Transverse colon (tissue), 4 donors: ENCODE results near the gene JUP. TPM values are rescaled to one million over a fixed set of nuclear protein-coding genes. Genes with fewer than 3 reads are reported as not detected.

Source experiments
- DNase-seq: peaks from one replicate; pipeline ENCODE4 v3.0.0-alpha.2; 2019
- H3K27ac ChIP-seq, 4 donors: fragments of 200-600 bp; sonication (generic); 2 replicates each; pipeline ENCODE4 v1.5.1; 2016 to 2018; ENCODE audit warnings: inconsistent platforms in 4 of 4
- H3K27me3 ChIP-seq: fragments of 200-600 bp; sonication (generic); 2 replicates; pipeline ENCODE4 v1.5.1; 2017; ENCODE audit warnings: inconsistent platforms
- H3K36me3 ChIP-seq, 4 donors: fragments of 200-600 bp; sonication (generic); 2 replicates each; pipeline ENCODE4 v1.5.1; 2017 to 2019; ENCODE audit warnings: inconsistent platforms in 4 of 4
- H3K4me1 ChIP-seq, 4 donors: fragments of 200-600 bp; sonication (generic); 2 replicates each; pipeline ENCODE4 v1.5.1; 2017 to 2020; ENCODE audit warnings: inconsistent platforms in 4 of 4
- H3K4me3 ChIP-seq, 4 donors: fragments of 200-600 bp; sonication (generic); 1 replicate in 1 of 4; 2 replicates in 3 of 4; pipeline versions ENCODE4 v1.5.1 to v1.6.1; 2017 to 2019; ENCODE audit warnings: inconsistent platforms in 4 of 4
- H3K9me3 ChIP-seq, 2 donors: fragments of 200-600 bp; sonication (generic); 2 replicates each; pipeline ENCODE4 v1.5.1; 2017 to 2019; ENCODE audit warnings: inconsistent platforms in 2 of 2
- CTCF ChIP-seq, 5 experiments: fragments of 200-600 bp in 3 of 5; fragments of 450-650 bp in 2 of 5; sonication (generic) in 3 of 5; IDR thresholded peaks; 1 replicate in 2 of 5; 2 replicates in 3 of 5; pipeline ENCODE4 v1.5.1; 2016 to 2017; ENCODE audit warnings: antibody characterized with exemption in 5 of 5, inconsistent platforms in 3 of 5, mild to moderate bottlenecking in 2 of 5, moderate library complexity in 1 of 5
- EP300 ChIP-seq: sonication (generic); formaldehyde crosslinking; IDR thresholded peaks from one replicate; pipeline ENCODE4 v1.6.1; 2017; ENCODE audit warnings: antibody characterized with exemption, low read depth
- POLR2A ChIP-seq: fragments of 450-650 bp; IDR thresholded peaks from one replicate; pipeline ENCODE4 v1.6.1; 2016; ENCODE audit warnings: antibody characterized with exemption, mild to moderate bottlenecking, moderate library complexity
- POLR2AphosphoS5 ChIP-seq, 3 donors: sonication (generic); formaldehyde crosslinking; IDR thresholded peaks; one replicate each; pipeline ENCODE4 v1.6.1; 2016; ENCODE audit warnings: antibody characterized with exemption in 3 of 3
- WGBS, 2 donors: methylation state at CpG; one replicate each; pipeline ENCODE4 v1.1.5; 2018; ENCODE audit warnings: low coverage in 1 of 2; 5-methylcytosine and 5-hydroxymethylcytosine counted together
- in situ Hi-C, 4 donors: fragments of 200-750 bp; cut with MboI; loops; one replicate each; pipeline versions ENCODE4 v1.15.0 to v1.15.1; 2017; ENCODE audit warnings: low sequenced_read_pairs in 3 of 4, low pct_ligation_motif_present in 1 of 4, low pct_unique_long_range_greater_than_20kb in 1 of 4
- intact Hi-C: fragments of 100-400 bp; cut with DNase I; formaldehyde crosslinking; loops from one replicate; pipeline ENCODE4 v1.15.1; 2023; ENCODE audit warnings: low total_unique reads
- total RNA-seq, 4 donors: library from RNA; depleted of rRNA; stranded (reverse); fragments of >200 nt; gene quantifications; one replicate each; pipeline ENCODE4 v1.1.0, GENCODE V29; 2016

Gene JUP
- total RNA-seq, 4 donors from 2014 or later, result 396 to 595 (median 513) TPM

- no peaks in the 10 kb centered on the region for H3K9me3 ChIP-seq
- TF ChIP-seq POLR2AphosphoS5 (IDR thresholded peaks at IDR 0.05) (no peak), POLR2A (no peak), CTCF (IDR thresholded peaks at IDR 0.05) (no peak), EP300 (no peak)
- WGBS, 2 donors, result 90 to 91% methylated on average over 2 to 5 of the region's 5 CpGs
- in situ Hi-C loops (loop anchor here in 1 of 4 donors (25.0 kb wide), 1 partner anchor 347 kb away; the partner anchor contains the start of gene ZNF385C), intact Hi-C loops (no loop called here)
- no peak overlapping the region for H3K4me3 ChIP-seq
- H3K36me3 ChIP-seq, result no peaks in the 10 kb centered on the region
- H3K4me1 ChIP-seq, result peaks cover 0 to 3% (median 2%) of the 10 kb centered on the region in 4 donors
- no peak for DNase-seq
- no peak overlapping the region for H3K27ac ChIP-seq
- peaks cover 24% of the 10 kb centered on the region for H3K27me3 ChIP-seq
These were observed 46.0 kb downstream of the JUP start for GRCh38 chr17:41740506-41740905.

- DNase-seq, result no peak
- H3K4me3 ChIP-seq, result no peak overlapping the region
- intact Hi-C loops (loop anchor here (10.0 kb wide), 1 partner anchor 145 kb away; no protein-coding TSS in a partner anchor), in situ Hi-C loops (loop anchor here (5.0 to 25.0 kb wide), 4 partner anchors 62 to 347 kb away; partner anchors contain the start of gene ZNF385C (in 1 of the 4))
- peaks cover 2 to 8% (median 4%) of the 10 kb centered on the region in 4 donors for H3K4me1 ChIP-seq
- no peaks in the 10 kb centered on the region for H3K9me3 ChIP-seq
- no peaks in the 10 kb centered on the region for H3K36me3 ChIP-seq
- TF ChIP-seq EP300, result no peak
- no peak for TF ChIP-seq POLR2AphosphoS5 (IDR thresholded peaks at IDR 0.05)
- no peak for TF ChIP-seq CTCF (IDR thresholded peaks at IDR 0.05)
- TF ChIP-seq POLR2A, result no peak
- no peak overlapping the region for H3K27ac ChIP-seq
- WGBS, 2 donors, result 60 to 65% methylated on average over 1 to 9 of the region's 9 CpGs
- peaks cover 31% of the 10 kb centered on the region for H3K27me3 ChIP-seq
These were observed 46.7 kb downstream of the JUP start for GRCh38 chr17:41739661-41740352.

- Histone ChIP-seq H3K27ac (no peak overlapping the region), H3K4me1 (peaks cover 10 to 19% (median 15%) of the 10 kb centered on the region in 4 donors), H3K27me3 (peaks cover 41% of the 10 kb centered on the region), H3K36me3 (no peaks in the 10 kb centered on the region), H3K9me3 (no peaks in the 10 kb centered on the region), H3K4me3 (no peak overlapping the region)
- 96% methylated on average over 5 of the region's 5 CpGs; no CpG with 5 or more reads in 1 of the 2 donors for WGBS, 2 donors
- no peak for DNase-seq
- TF ChIP-seq CTCF (IDR thresholded peaks at IDR 0.05) (no peak), POLR2AphosphoS5 (IDR thresholded peaks at IDR 0.05) (no peak), POLR2A (no peak), EP300 (no peak)
- in situ Hi-C loops, result loop anchor here (5.0 to 25.0 kb wide), 4 partner anchors 64 to 349 kb away; partner anchors contain the start of gene ZNF385C (in 1 of the 4)
- intact Hi-C loops, result loop anchor here (10.0 kb wide), 1 partner anchor 146 kb away; no protein-coding TSS in a partner anchor
These were observed 47.8 kb downstream of the JUP start for GRCh38 chr17:41738801-41739112.

GRCh38 chr17:41738077-41738800, 48.3 kb downstream of the JUP start:
- intact Hi-C loops (loop anchor here (10.0 kb wide), 1 partner anchor 147 kb away; no protein-coding TSS in a partner anchor), in situ Hi-C loops (loop anchor here (5.0 to 25.0 kb wide), 4 partner anchors 64 to 349 kb away; partner anchors contain the start of gene ZNF385C (in 1 of the 4))
- Histone ChIP-seq H3K4me3 (no peak overlapping the region), H3K4me1 (peaks cover 10 to 24% (median 17%) of the 10 kb centered on the region in 4 donors), H3K9me3 (no peaks in the 10 kb centered on the region), H3K27me3 (peaks cover 47% of the 10 kb centered on the region), H3K27ac (no peak overlapping the region), H3K36me3 (no peaks in the 10 kb centered on the region)
- 34% methylated on average over 10 of the region's 10 CpGs; no CpG with 5 or more reads in 1 of the 2 donors for WGBS, 2 donors
- TF ChIP-seq CTCF (IDR thresholded peaks at IDR 0.05) (peak; percentile 97 to 98 (median 98)), POLR2AphosphoS5 (IDR thresholded peaks at IDR 0.05) (no peak), POLR2A (no peak), EP300 (no peak)
- DNase-seq, result peak; percentile 87
